Smooth muscle cell (in vitro differentiated cells): ENCODE measurements around the gene GPR156. TPM values are rescaled to one million over a fixed set of nuclear protein-coding genes. Genes with fewer than 3 reads are reported as not detected.

Experiments
- DNase-seq: peaks from one replicate; lab custom pipeline; 2025; ENCODE audit not compliant: unreplicated experiment; lab: John Stamatoyannopoulos, UW
- H2AFZ ChIP-seq: fragments of 200-600 bp; sonication (generic); 2 replicates; pipeline ENCODE4 v1.6.0; 2016; ENCODE audit warnings: antibody characterized with exemption, low read depth, mild to moderate bottlenecking
- H3F3A ChIP-seq: fragments of 200-600 bp; sonication (generic); 2 replicates; pipeline ENCODE4 v1.6.0; 2017; ENCODE audit warnings: antibody characterized with exemption, low read depth
- H3K27ac ChIP-seq: fragments of 200-600 bp; sonication (generic); 2 replicates; pipeline ENCODE4 v1.5.1; 2016; ENCODE audit warnings: low read depth, mild to moderate bottlenecking
- H3K27me3 ChIP-seq: fragments of 200-600 bp; sonication (generic); 2 replicates; pipeline ENCODE4 v1.6.1; 2016; ENCODE audit warnings: low read depth, mild to moderate bottlenecking
- H3K36me3 ChIP-seq: fragments of 200-600 bp; sonication (generic); 2 replicates; pipeline ENCODE4 v1.5.1; 2016; ENCODE audit warnings: low read depth
- H3K4me1 ChIP-seq: fragments of 200-600 bp; sonication (generic); 2 replicates; pipeline ENCODE4 v1.5.1; 2016; ENCODE audit warnings: low read depth
- H3K4me2 ChIP-seq: fragments of 200-600 bp; sonication (generic); 2 replicates; pipeline ENCODE4 v1.6.0; 2016; ENCODE audit warnings: mild to moderate bottlenecking
- H3K4me3 ChIP-seq: fragments of 200-600 bp; sonication (generic); 2 replicates; pipeline ENCODE4 v1.5.1; 2016; ENCODE audit warnings: mild to moderate bottlenecking
- H3K79me2 ChIP-seq: fragments of 200-600 bp; sonication (generic); 2 replicates; pipeline ENCODE4 v1.6.0; 2016; ENCODE audit warnings: low read depth, mild to moderate bottlenecking
- H3K9ac ChIP-seq: fragments of 200-600 bp; sonication (generic); 2 replicates; pipeline ENCODE4 v1.6.0; 2016; ENCODE audit warnings: low read depth
- H3K9me3 ChIP-seq: fragments of 200-600 bp; sonication (generic); replicated peaks from 2 replicates; pipeline ENCODE4 v1.5.1; 2016; ENCODE audit warnings: low read depth
- H4K20me1 ChIP-seq: fragments of 200-600 bp; sonication (generic); 2 replicates; pipeline ENCODE4 v1.6.0; 2016; ENCODE audit warnings: low read depth
- CTCF ChIP-seq: fragments of 200-600 bp; sonication (generic); IDR thresholded peaks from 2 replicates; pipeline ENCODE4 v1.5.1; 2017; ENCODE audit warnings: borderline replicate concordance, mild to moderate bottlenecking, antibody characterized with exemption; ENCODE audit not compliant: insufficient read depth, poor library complexity, severe bottlenecking
- WGBS: methylation state at CpG from one replicate; pipeline ENCODE4 v1.1.7; 2016; ENCODE audit warnings: low lambda C conversion rate; 5-methylcytosine and 5-hydroxymethylcytosine counted together
- polyA plus RNA-seq: library from polyadenylated mRNA; unstranded; fragments of >200 nt; fragmentation: Nextera tagmentation; extraction: Ambion mirVana; gene quantifications from 2 replicates; pipeline ENCODE4 v1.2.1, GENCODE V29; 2016
- total RNA-seq: library from RNA; depleted of rRNA; stranded (reverse); fragments of >200 nt; gene quantifications from 2 replicates; pipeline ENCODE4 v1.2.3, GENCODE V29; 2014

Gene GPR156
- total and polyA plus RNA-seq, 2 experiments from 2014 or later, result 1.2 to 2.9 TPM

- Histone ChIP-seq H3K4me2 (no peak overlapping the region), H2AFZ (no peak overlapping the region), H3K4me3 (no peak overlapping the region), H3F3A (no peaks in the 10 kb centered on the region), H3K36me3 (no peaks in the 10 kb centered on the region), H3K9ac (no peak overlapping the region), H3K27me3 (no peaks in the 10 kb centered on the region), H3K27ac (no peak overlapping the region), H3K9me3 (no peaks in the 10 kb centered on the region), H3K79me2 (no peaks in the 10 kb centered on the region), H4K20me1 (no peaks in the 10 kb centered on the region), H3K4me1 (no peaks in the 10 kb centered on the region)
- DNase-seq, result no peak
- WGBS, result 54% methylated on average over 7 of the region's 7 CpGs
- TF ChIP-seq CTCF, result no peak
Observed at GRCh38 chr3:120203621-120204020, 81.4 kb downstream of the GPR156 start.

GRCh38 chr3:120203016-120203415 lies 82.0 kb downstream of the GPR156 start:
- Histone ChIP-seq H4K20me1 (no peaks in the 10 kb centered on the region), H3K4me1 (no peaks in the 10 kb centered on the region), H3K36me3 (no peaks in the 10 kb centered on the region), H3K79me2 (no peaks in the 10 kb centered on the region), H3K4me3 (no peak overlapping the region), H3K27me3 (no peaks in the 10 kb centered on the region), H3K9me3 (no peaks in the 10 kb centered on the region), H3K27ac (peak overlapping the region; percentile 16), H3K4me2 (no peak overlapping the region), H2AFZ (no peak overlapping the region), H3K9ac (no peak overlapping the region), H3F3A (no peaks in the 10 kb centered on the region)
- no peak for TF ChIP-seq CTCF
- DNase-seq, result no peak
- WGBS, result 9% methylated on average over 2 of the region's 2 CpGs

GRCh38 chr3:120202363-120202762 lies 82.7 kb downstream of the GPR156 start:
- 95% methylated on average over 2 of the region's 2 CpGs for WGBS
- Histone ChIP-seq H3F3A (no peaks in the 10 kb centered on the region), H3K4me1 (no peaks in the 10 kb centered on the region), H3K9me3 (no peaks in the 10 kb centered on the region), H3K36me3 (no peaks in the 10 kb centered on the region), H3K4me2 (no peak overlapping the region), H3K79me2 (no peaks in the 10 kb centered on the region), H4K20me1 (no peaks in the 10 kb centered on the region), H3K9ac (no peak overlapping the region), H3K27ac (no peak overlapping the region), H3K4me3 (no peak overlapping the region), H3K27me3 (no peaks in the 10 kb centered on the region), H2AFZ (no peak overlapping the region)
- DNase-seq, result no peak
- TF ChIP-seq CTCF, result no peak

- WGBS, result 72% methylated on average over 6 of the region's 6 CpGs
- H3K4me2 ChIP-seq, result no peak overlapping the region
- no peak overlapping the region for H2AFZ ChIP-seq
- H3K4me1 ChIP-seq, result no peaks in the 10 kb centered on the region
- H3K79me2 ChIP-seq, result no peaks in the 10 kb centered on the region
- no peaks in the 10 kb centered on the region for H3K9me3 ChIP-seq
- H3K36me3 ChIP-seq, result no peaks in the 10 kb centered on the region
- no peaks in the 10 kb centered on the region for H4K20me1 ChIP-seq
- H3K4me3 ChIP-seq, result no peak overlapping the region
- no peaks in the 10 kb centered on the region for H3F3A ChIP-seq
- H3K9ac ChIP-seq, result no peak overlapping the region
- no peak overlapping the region for H3K27ac ChIP-seq
- H3K27me3 ChIP-seq, result no peaks in the 10 kb centered on the region
- DNase-seq, result no peak
- TF ChIP-seq CTCF, result no peak
Observed at GRCh38 chr3:120200493-120201235, 84.4 kb downstream of the GPR156 start.
